ENCODE results near the gene LITAFD. TPM values are rescaled to one million over a fixed set of nuclear protein-coding genes. Genes with fewer than 3 reads are reported as not detected.

The LITAFD gene
- polyA plus RNA-seq, 1 donor from 2014 or later = not detected

DNA sequence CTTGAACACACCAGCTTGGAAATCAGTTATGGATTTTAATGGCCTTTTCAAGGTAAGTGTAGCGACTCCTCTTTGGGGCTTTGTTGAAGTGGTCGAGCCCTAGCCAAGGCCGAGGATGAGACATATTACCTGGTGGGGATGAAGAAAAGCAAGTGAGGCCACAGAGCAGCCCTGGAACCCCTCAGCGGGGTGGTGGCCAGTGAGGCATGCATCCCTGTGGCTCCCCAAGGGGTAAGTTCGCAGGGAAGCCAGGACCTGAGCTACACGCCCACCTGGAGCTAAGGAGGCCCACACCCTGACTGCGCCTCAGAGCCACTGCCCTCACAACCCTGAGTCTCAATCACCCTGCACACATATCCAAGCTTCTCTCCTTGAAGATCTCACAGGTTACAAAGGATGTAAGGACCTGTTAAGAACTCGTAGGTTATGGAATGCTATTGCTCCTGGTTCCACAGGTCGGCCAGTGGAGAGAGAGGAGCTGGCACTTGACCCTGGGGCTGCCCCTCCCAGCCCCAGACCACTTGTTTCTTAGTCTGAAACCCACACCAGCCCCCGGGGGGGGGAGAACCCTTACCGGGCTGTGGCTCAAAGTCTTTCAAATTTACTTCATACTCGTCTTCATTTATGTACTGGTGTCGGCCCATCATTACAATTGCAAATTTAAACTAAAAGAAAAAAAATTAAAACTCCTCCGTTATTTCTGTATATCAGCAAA lies 12.0 kb downstream of the LITAFD start:
- Histone ChIP-seq H3K4me3 (ENCODE audit: low read length) (no peak overlapping the region), H3K9me2 (ENCODE audit: insufficient read depth, low read length) (no peaks in the 10 kb centered on the region), H3F3A (ENCODE audit: insufficient read depth, low read length, poor library complexity, severe bottlenecking) (no peaks in the 10 kb centered on the region)

DNA sequence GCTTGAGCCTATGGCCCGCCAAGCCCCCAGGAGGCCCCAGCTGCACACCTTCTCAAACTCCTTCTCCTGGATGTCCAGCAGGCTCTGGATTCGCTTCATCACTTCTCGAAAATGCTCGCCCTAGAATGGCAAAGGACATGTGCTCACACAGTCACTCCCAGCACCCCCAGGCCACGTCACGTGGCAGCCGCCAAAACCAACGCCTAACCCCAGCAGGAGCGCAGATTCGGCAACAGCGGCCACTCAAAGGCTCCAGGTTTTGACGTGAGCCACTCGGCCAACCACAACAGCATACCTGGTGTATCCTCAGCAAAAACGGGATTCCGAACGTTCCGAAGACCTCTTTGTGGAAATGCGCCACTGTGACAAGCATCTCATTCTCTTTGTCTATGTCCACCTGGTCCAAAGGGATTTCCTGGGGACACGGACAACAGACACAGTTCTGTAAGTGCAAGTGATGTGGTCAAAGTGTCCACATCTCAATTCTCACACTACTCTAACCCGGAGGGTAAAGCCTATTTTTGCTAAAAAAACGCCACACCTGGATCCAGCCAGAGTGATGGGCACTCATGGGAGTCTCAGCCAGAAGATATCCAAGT lies 12.7 kb downstream of the LITAFD start:
- Histone ChIP-seq H3K36me3 (ENCODE audit: insufficient read depth, low read length) (peaks cover 13% of the 10 kb centered on the region), H2AFZ (ENCODE audit: low read depth, low read length) (no peak overlapping the region), H4K20me1 (ENCODE audit: insufficient read depth) (no peaks in the 10 kb centered on the region), H3F3A (ENCODE audit: insufficient read depth, low read length, poor library complexity, severe bottlenecking) (no peaks in the 10 kb centered on the region), H3K27ac (ENCODE audit: low read length) (no peak overlapping the region), H3K4me2 (ENCODE audit: low read length) (no peak overlapping the region), H3K9me2 (ENCODE audit: insufficient read depth, low read length) (no peaks in the 10 kb centered on the region), H3K9ac (ENCODE audit: low read length) (no peak overlapping the region), H3K4me3 (ENCODE audit: low read length) (no peak overlapping the region), H3K9me3 (ENCODE audit: low read length) (no peaks in the 10 kb centered on the region), H3K79me2 (replicated peaks; ENCODE audit: insufficient read depth, low read length) (no peaks in the 10 kb centered on the region), H3K27me3 (ENCODE audit: insufficient read depth, low read depth, low read length) (no peaks in the 10 kb centered on the region)
- TF ChIP-seq, protein P1, sequence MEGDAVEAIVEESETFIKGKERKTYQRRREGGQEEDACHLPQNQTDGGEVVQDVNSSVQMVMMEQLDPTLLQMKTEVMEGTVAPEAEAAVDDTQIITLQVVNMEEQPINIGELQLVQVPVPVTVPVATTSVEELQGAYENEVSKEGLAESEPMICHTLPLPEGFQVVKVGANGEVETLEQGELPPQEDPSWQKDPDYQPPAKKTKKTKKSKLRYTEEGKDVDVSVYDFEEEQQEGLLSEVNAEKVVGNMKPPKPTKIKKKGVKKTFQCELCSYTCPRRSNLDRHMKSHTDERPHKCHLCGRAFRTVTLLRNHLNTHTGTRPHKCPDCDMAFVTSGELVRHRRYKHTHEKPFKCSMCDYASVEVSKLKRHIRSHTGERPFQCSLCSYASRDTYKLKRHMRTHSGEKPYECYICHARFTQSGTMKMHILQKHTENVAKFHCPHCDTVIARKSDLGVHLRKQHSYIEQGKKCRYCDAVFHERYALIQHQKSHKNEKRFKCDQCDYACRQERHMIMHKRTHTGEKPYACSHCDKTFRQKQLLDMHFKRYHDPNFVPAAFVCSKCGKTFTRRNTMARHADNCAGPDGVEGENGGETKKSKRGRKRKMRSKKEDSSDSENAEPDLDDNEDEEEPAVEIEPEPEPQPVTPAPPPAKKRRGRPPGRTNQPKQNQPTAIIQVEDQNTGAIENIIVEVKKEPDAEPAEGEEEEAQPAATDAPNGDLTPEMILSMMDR (IDR thresholded peaks at IDR 0.05; ENCODE audit: poor library complexity, severe bottlenecking) = no peak
- TF ChIP-seq TAF1 (IDR thresholded peaks at IDR 0.05; ENCODE audit: low read depth) (no peak), SMC3 (conservative IDR thresholded peaks at IDR 0.05; ENCODE audit: poor library complexity) (no peak), EZH2 (IDR thresholded peaks at IDR 0.05; ENCODE audit: borderline replicate concordance, insufficient read depth, low read length, poor library complexity, severe bottlenecking) (no peak), EP300 (conservative IDR thresholded peaks at IDR 0.05; ENCODE audit: poor library complexity, severe bottlenecking) (no peak), RAD21 (conservative IDR thresholded peaks at IDR 0.05) (no peak), POLR2AphosphoS5 (IDR thresholded peaks at IDR 0.05) (no peak), MXI1 (conservative IDR thresholded peaks at IDR 0.05; ENCODE audit: poor library complexity, severe bottlenecking) (no peak)
- TF ChIP-seq, protein P2, sequence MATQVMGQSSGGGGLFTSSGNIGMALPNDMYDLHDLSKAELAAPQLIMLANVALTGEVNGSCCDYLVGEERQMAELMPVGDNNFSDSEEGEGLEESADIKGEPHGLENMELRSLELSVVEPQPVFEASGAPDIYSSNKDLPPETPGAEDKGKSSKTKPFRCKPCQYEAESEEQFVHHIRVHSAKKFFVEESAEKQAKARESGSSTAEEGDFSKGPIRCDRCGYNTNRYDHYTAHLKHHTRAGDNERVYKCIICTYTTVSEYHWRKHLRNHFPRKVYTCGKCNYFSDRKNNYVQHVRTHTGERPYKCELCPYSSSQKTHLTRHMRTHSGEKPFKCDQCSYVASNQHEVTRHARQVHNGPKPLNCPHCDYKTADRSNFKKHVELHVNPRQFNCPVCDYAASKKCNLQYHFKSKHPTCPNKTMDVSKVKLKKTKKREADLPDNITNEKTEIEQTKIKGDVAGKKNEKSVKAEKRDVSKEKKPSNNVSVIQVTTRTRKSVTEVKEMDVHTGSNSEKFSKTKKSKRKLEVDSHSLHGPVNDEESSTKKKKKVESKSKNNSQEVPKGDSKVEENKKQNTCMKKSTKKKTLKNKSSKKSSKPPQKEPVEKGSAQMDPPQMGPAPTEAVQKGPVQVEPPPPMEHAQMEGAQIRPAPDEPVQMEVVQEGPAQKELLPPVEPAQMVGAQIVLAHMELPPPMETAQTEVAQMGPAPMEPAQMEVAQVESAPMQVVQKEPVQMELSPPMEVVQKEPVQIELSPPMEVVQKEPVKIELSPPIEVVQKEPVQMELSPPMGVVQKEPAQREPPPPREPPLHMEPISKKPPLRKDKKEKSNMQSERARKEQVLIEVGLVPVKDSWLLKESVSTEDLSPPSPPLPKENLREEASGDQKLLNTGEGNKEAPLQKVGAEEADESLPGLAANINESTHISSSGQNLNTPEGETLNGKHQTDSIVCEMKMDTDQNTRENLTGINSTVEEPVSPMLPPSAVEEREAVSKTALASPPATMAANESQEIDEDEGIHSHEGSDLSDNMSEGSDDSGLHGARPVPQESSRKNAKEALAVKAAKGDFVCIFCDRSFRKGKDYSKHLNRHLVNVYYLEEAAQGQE (IDR thresholded peaks at IDR 0.05; ENCODE audit: borderline replicate concordance) = no peak

More for the DNA sequence above, 12.0 kb downstream of the LITAFD start:
- Histone ChIP-seq H3K79me2 (replicated peaks; ENCODE audit: insufficient read depth, low read length) (no peaks in the 10 kb centered on the region), H3K36me3 (ENCODE audit: insufficient read depth, low read length) (peaks cover 13% of the 10 kb centered on the region), H2AFZ (ENCODE audit: low read depth, low read length) (no peak overlapping the region), H3K9ac (ENCODE audit: low read length) (no peak overlapping the region), H3K9me3 (ENCODE audit: low read length) (no peaks in the 10 kb centered on the region), H4K20me1 (ENCODE audit: insufficient read depth) (no peaks in the 10 kb centered on the region), H3K27ac (ENCODE audit: low read length) (no peak overlapping the region), H3K27me3 (ENCODE audit: insufficient read depth, low read depth, low read length) (no peaks in the 10 kb centered on the region), H3K4me2 (ENCODE audit: low read length) (no peak overlapping the region)
- TF ChIP-seq, protein P2 (IDR thresholded peaks at IDR 0.05; ENCODE audit: borderline replicate concordance) = no peak
- TF ChIP-seq POLR2AphosphoS5 (IDR thresholded peaks at IDR 0.05) (no peak), EP300 (conservative IDR thresholded peaks at IDR 0.05; ENCODE audit: poor library complexity, severe bottlenecking) (no peak), RAD21 (conservative IDR thresholded peaks at IDR 0.05) (no peak), EZH2 (IDR thresholded peaks at IDR 0.05; ENCODE audit: borderline replicate concordance, insufficient read depth, low read length, poor library complexity, severe bottlenecking) (no peak), SMC3 (conservative IDR thresholded peaks at IDR 0.05; ENCODE audit: poor library complexity) (no peak), TAF1 (IDR thresholded peaks at IDR 0.05; ENCODE audit: low read depth) (no peak), MXI1 (conservative IDR thresholded peaks at IDR 0.05; ENCODE audit: poor library complexity, severe bottlenecking) (no peak)
- TF ChIP-seq, protein P1 (IDR thresholded peaks at IDR 0.05; ENCODE audit: poor library complexity, severe bottlenecking) = no peak
